ENCODE data around the gene COL6A5.

Gene COL6A5

DNA sequence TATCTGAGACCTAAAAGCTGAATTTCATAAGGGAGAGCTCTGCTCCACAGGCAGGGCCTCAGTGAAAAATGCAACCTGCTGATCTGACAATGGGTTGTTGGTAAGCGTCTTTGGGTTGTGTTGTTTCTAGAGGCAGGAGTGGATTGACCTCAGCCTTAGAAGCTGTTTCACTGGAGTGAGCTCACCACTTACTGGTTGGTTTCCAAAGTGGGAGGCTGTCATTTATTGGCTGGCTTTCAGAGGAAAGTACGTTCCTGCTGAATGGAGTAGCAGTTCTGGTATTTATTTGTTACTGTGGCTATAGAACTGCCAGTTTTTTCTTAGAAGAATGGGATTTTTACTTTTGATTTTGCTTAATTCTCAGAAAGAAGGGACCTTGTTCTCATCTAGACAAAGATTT, 29.3 kb upstream of the COL6A5 start:
- Histone ChIP-seq H3K9me3 (ENCODE audit: control insufficient read depth, low read length) (no peaks in the 10 kb centered on the region), H3K4me1 (no peaks in the 10 kb centered on the region), H3K9ac (no peak overlapping the region), H3K27me3 (ENCODE audit: control insufficient read depth, insufficient read depth, low read length) (no peaks in the 10 kb centered on the region), H3K36me3 (ENCODE audit: control insufficient read depth, insufficient read depth, low read length) (no peaks in the 10 kb centered on the region), H3K79me2 (no peaks in the 10 kb centered on the region), H3K27ac (no peak overlapping the region), H3K4me3 (ENCODE audit: low read depth, low read length) (no peak overlapping the region), H3K4me2 (ENCODE audit: low read length) (no peak overlapping the region), H2AFZ (no peak overlapping the region)
- TF ChIP-seq CTCF (IDR thresholded peaks at IDR 0.05) = no peak

DNA sequence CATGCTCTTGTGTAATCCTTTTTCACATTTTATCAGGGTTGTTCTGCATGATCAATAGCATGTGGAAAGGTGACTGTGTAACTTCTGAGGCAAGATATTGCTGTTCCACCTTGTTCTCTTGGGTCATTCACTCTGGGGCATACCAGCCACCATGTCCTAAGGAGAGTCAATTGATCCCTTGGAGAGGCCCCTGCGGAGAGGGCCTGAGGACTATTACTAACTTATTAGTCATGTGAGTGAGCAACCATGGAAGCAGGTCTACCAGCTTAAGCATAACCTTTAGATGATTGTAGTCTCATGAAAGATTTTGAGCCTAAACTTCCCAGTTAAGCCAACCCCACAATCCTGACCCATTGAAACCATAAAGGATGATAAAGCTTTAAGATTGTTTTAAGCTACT, 22.0 kb upstream of the COL6A5 start:
- H2AFZ ChIP-seq = no peak overlapping the region
- TF ChIP-seq CTCF (IDR thresholded peaks at IDR 0.05) = no peak
- H3K9me3 ChIP-seq (ENCODE audit: control insufficient read depth, low read length) = no peaks in the 10 kb centered on the region
- H3K36me3 ChIP-seq (ENCODE audit: control insufficient read depth, insufficient read depth, low read length) = no peaks in the 10 kb centered on the region
- H3K79me2 ChIP-seq = no peaks in the 10 kb centered on the region
- H3K4me1 ChIP-seq = no peaks in the 10 kb centered on the region
- H3K4me3 ChIP-seq (ENCODE audit: low read depth, low read length) = no peak overlapping the region
- H3K9ac ChIP-seq = no peak overlapping the region
- H3K27me3 ChIP-seq (ENCODE audit: control insufficient read depth, insufficient read depth, low read length) = no peaks in the 10 kb centered on the region
- no peak overlapping the region for H3K27ac ChIP-seq
- H3K4me2 ChIP-seq (ENCODE audit: low read length) = no peak overlapping the region

GRCh38 chr3:130340766-130341165, 4.7 kb upstream of the COL6A5 start:
- Histone ChIP-seq H3K27me3 (ENCODE audit: control insufficient read depth, insufficient read depth, low read length) (no peaks in the 10 kb centered on the region), H3K79me2 (no peaks in the 10 kb centered on the region), H3K9me3 (ENCODE audit: control insufficient read depth, low read length) (no peaks in the 10 kb centered on the region), H3K9ac (no peak overlapping the region), H3K4me2 (ENCODE audit: low read length) (no peak overlapping the region), H3K27ac (no peak overlapping the region), H2AFZ (no peak overlapping the region), H3K36me3 (ENCODE audit: control insufficient read depth, insufficient read depth, low read length) (no peaks in the 10 kb centered on the region), H3K4me1 (no peaks in the 10 kb centered on the region), H3K4me3 (ENCODE audit: low read depth, low read length) (no peak overlapping the region)
- TF ChIP-seq CTCF (IDR thresholded peaks at IDR 0.05) = no peak

GRCh38 chr3:130341388-130341787, 4.1 kb upstream of the COL6A5 start:
- no peaks in the 10 kb centered on the region for H3K9me3 ChIP-seq (ENCODE audit: control insufficient read depth, low read length)
- no peak overlapping the region for H3K4me3 ChIP-seq (ENCODE audit: low read depth, low read length)
- TF ChIP-seq CTCF (IDR thresholded peaks at IDR 0.05) = no peak
- H3K79me2 ChIP-seq = no peaks in the 10 kb centered on the region
- H3K9ac ChIP-seq = no peak overlapping the region
- no peak overlapping the region for H3K4me2 ChIP-seq (ENCODE audit: low read length)
- no peak overlapping the region for H3K27ac ChIP-seq
- H3K4me1 ChIP-seq = no peaks in the 10 kb centered on the region
- H2AFZ ChIP-seq = no peak overlapping the region
- H3K36me3 ChIP-seq (ENCODE audit: control insufficient read depth, insufficient read depth, low read length) = no peaks in the 10 kb centered on the region
- H3K27me3 ChIP-seq (ENCODE audit: control insufficient read depth, insufficient read depth, low read length) = no peaks in the 10 kb centered on the region

GRCh38 chr3:130341882-130342281, 3.6 kb upstream of the COL6A5 start:
- no peaks in the 10 kb centered on the region for H3K36me3 ChIP-seq (ENCODE audit: control insufficient read depth, insufficient read depth, low read length)
- no peak overlapping the region for H3K27ac ChIP-seq
- H2AFZ ChIP-seq = no peak overlapping the region
- H3K4me1 ChIP-seq = no peaks in the 10 kb centered on the region
- no peak overlapping the region for H3K4me3 ChIP-seq (ENCODE audit: low read depth, low read length)
- H3K27me3 ChIP-seq (ENCODE audit: control insufficient read depth, insufficient read depth, low read length) = no peaks in the 10 kb centered on the region
- no peak for TF ChIP-seq CTCF (IDR thresholded peaks at IDR 0.05)
- no peaks in the 10 kb centered on the region for H3K9me3 ChIP-seq (ENCODE audit: control insufficient read depth, low read length)
- no peak overlapping the region for H3K4me2 ChIP-seq (ENCODE audit: low read length)
- no peaks in the 10 kb centered on the region for H3K79me2 ChIP-seq
- no peak overlapping the region for H3K9ac ChIP-seq

Measured in parathyroid adenoma (tissue), 2 donors.